ENCODE data around the gene KRT86.

GRCh38 chr12:52264435-52264825 is 10.0 kb upstream of the KRT86 start:
- TF ChIP-seq MAX (IDR thresholded peaks at IDR 0.05) (no peak), TAF1 (IDR thresholded peaks at IDR 0.05; ENCODE audit: low read depth) (no peak), RAD21 (IDR thresholded peaks at IDR 0.05; ENCODE audit: low read depth) (no peak), EGR1 (IDR thresholded peaks at IDR 0.05) (no peak), CEBPB (IDR thresholded peaks at IDR 0.05) (no peak), NFIC (IDR thresholded peaks at IDR 0.05) (no peak), FOXM1 (IDR thresholded peaks at IDR 0.05; ENCODE audit: borderline replicate concordance, low read depth) (no peak), TEAD4 (IDR thresholded peaks at IDR 0.05) (no peak), REST (IDR thresholded peaks at IDR 0.05; ENCODE audit: low read depth) (no peak), EP300 (IDR thresholded peaks at IDR 0.05; ENCODE audit: borderline replicate concordance) (no peak), ZBTB7A (IDR thresholded peaks at IDR 0.05; ENCODE audit: low read depth) (no peak), TCF12 (IDR thresholded peaks at IDR 0.05; ENCODE audit: low read depth) (no peak), CREB1 (IDR thresholded peaks at IDR 0.05; ENCODE audit: low read depth) (no peak)
